ACHN (cell line): ENCODE measurements around the gene RAB3GAP1.
"Not testable (repeated sequence)": the region's sequence is repeated elsewhere in the genome, so short reads cannot be mapped to it uniquely, and the experiment has no call there.

ENCODE experiments used
- DNase-seq: peaks from one replicate; pipeline ENCODE4 v3.0.0-alpha.2; 2015
- in situ Hi-C: cut with HindIII; loops from 2 replicates; pipeline ENCODE4 v1.10.0; 2017; ENCODE audit warnings: low sequenced_read_pairs, low pct_ligation_motif_present, low pct_unique_long_range_greater_than_20kb

RAB3GAP1 gene

DNA sequence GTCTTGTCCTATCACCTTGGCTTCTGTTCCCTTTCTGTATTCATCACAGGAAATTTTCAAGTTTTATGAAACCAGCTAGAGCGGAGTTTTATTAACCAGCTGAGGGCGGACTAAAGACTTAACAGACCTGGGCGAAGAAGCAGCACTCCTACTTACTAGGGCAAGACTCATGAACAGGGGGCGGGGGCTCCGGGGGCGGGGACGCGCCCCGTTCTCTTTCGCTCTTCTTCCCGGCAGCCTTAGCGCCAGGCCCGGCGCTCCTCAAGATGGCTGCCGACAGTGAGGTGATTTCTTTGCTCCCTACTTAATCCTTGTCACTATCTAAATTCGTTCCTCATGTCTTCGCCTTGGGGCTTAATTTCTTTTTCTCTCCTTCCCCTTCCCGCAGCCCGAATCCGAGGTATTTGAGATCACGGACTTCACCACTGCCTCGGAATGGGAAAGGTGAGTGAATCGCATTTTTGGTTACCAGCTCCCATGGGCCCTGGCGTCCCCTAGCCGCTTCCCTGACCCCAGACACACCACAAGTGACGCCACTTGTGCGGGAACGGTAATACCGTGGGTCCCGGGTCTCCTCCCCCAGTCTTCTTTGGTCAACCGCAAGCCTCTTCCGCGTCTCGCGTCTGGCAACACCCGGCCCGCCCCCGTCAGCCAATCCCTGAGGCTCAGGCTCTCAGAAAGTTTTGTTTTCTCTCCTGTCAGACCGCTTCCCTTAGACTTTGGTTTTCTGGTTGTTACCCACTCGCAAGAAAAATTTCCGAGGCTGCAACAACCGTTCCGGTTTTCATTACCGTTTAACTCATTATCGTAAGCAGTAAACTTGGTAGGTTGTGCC lies at the start of gene RAB3GAP1:
Gene RAB3GAP1, plus strand, starts transcription at position 251 of the 835 bp plus-strand sequence. Its CDS starts 16 bp downstream, at position 267.
- in situ Hi-C loops: no loop called here
- DNase-seq: peak; percentile 91

- in situ Hi-C loops: no loop called here
These were observed 49.3 kb upstream of the RAB3GAP1 start for GRCh38 chr2:135002836-135003235.

GRCh38 chr2:135004005-135004746 lies 47.9 kb upstream of the RAB3GAP1 start:
- DNase-seq: peak; percentile 71
- in situ Hi-C loops: no loop called here

More at GRCh38 chr2:135002836-135003235, 49.3 kb upstream of the RAB3GAP1 start:
- no peak for DNase-seq

DNA sequence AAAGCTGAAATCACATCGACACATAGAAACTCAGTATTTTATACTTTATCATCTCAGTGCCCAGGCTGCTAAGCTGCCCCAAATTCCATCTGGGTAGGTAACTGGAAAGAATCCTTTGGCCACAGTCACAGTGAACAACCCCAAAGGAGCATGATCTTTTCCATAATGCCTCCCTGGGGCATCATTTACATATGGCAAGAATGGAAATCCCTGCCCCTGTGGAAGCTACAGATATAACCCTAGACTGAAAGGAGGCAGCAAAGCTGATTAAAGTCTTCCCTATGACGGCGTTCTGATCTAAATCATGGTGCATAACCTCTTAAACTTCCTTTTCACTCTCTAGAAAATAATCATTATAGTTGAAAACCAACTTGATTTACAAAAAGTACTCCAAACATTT lies 46.3 kb upstream of the RAB3GAP1 start:
- in situ Hi-C loops: no loop called here
- DNase-seq: no peak

- in situ Hi-C loops: no loop called here
- no peak for DNase-seq
These were observed 42.8 kb upstream of the RAB3GAP1 start for GRCh38 chr2:135009339-135009738.

- DNase-seq: no peak
- in situ Hi-C loops: no loop called here
These were observed 41.7 kb upstream of the RAB3GAP1 start for GRCh38 chr2:135010200-135010942.

DNA sequence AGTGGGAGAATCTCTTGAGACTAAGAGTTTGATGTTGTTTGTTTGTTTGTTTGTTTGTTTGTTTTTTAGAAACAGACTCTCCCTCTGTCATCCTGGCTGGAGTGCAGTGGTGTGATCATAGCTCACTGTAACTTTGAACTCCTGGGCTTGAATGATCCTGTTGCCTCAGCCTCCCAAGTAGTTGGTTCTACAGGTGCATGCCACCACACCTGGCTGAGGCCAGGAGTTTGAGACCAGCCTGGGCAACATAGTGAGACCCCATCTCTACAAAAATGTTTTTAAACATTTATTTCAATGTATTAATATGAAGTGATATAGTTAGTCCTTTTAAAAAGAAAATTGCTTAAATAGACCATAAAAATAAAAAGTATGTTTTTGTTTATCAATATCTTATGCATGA lies 40.5 kb upstream of the RAB3GAP1 start:
- no peak for DNase-seq
- in situ Hi-C loops: no loop called here

GRCh38 chr2:135021618-135022017 lies 30.5 kb upstream of the RAB3GAP1 start:
- no peak for DNase-seq
- in situ Hi-C loops: no loop called here

- DNase-seq: no peak
- in situ Hi-C loops: no loop called here
These were observed 28.9 kb upstream of the RAB3GAP1 start for GRCh38 chr2:135022952-135023880.

DNA sequence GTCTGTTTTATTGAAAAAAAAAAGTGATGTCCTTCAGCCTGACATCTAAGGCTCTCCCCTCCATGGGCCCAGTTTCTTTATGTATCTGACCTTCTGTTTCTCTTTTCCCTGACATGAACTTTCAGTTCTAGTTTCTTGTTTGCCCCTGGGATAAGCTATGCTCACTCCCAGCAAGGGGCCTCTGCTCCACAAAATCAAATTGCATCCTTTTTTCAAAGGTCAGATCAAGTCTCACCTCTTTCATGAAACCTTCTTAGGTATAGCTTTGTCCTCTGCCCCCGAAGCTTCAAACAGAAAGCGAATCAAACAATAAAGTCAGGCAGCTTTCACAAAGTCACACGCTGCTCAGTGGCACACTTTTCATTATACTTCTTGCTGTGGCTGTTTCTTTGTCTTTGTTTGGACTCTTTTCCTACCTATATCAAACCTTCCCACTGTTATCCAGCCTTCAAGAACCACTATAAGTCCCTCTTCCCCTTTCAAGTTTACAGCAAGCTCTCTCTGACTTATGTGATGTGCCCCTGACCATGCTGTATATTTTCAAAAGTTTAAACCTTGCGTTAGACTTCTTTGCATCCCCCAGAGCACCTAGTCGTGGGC lies 28.1 kb upstream of the RAB3GAP1 start:
- in situ Hi-C loops: no loop called here
- DNase-seq: no peak

DNA sequence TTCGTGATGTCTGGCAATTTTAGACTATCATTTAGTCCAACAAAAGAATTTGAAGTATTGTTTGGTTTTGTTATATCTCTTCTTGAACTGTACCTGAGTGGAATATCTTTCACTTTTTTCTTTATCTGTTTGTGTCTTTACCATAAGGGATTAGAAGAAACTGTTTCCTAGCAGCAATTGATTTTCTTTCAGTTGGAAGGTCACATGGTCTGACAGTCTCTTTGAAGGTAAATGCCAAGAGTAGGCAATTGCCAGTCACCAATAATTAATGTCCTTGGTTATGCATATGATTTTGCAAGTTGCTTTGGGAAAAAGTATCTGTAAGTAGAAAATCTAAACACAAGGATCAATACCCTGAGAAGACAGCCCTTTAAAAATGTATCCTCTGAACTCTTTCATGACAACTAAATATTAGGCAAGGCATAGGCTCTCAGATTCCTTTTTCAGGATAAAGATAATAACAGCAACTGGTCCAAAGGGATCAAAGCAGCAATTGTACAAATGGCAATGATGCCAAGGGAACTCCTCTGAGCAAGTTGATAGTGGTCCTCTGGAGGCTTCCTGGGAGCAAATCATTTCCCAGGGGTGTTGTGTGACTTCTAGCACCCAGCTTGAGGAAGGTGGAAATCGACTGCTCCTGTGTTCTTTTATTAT lies 22.5 kb upstream of the RAB3GAP1 start:
- no peak for DNase-seq
- in situ Hi-C loops: no loop called here

DNA sequence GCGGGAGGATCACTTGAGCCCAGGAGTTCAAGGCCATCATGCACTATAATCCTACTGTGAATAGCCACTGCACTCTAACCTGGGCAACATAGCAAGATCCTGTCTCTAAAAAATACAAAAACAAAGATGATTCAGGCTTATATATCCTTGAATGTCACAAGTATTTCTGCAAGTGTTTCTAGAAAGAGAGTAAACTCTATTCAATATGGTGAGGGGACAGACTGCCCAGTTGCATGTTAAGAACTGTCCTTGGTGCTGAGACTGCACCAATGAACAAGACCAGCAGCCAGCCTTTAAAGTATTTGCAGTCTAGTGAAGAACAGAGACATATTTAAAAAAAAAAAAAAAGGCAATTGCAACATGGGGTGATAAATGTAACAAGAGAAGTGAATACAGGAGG lies 21.3 kb upstream of the RAB3GAP1 start:
- in situ Hi-C loops: no loop called here
- DNase-seq: peak; percentile 43

DNA sequence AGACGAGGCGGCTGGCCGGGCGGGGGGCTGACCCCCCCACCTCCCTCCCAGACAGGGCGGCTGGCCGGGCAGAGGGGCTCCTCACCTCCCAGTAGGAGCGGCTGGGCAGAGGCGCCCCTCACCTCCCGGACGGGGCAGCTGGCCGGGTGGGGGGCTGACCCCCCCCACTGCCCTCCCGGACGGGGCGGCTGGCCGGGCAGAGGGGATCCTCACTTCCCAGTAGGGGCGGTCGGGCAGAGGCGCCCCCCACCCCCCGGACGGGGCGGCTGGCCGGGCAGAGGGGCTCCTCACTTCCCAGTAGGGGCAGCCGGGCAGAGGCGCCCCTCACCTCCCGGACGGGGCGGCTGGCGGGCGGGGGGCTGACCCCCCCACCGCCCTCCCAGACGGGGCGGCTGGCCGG lies 18.9 kb upstream of the RAB3GAP1 start:
- in situ Hi-C loops, DNase-seq: not testable (repeated sequence)

- no peak for DNase-seq
- in situ Hi-C loops: no loop called here
These were observed 14.3 kb upstream of the RAB3GAP1 start for GRCh38 chr2:135037831-135038230.

DNA sequence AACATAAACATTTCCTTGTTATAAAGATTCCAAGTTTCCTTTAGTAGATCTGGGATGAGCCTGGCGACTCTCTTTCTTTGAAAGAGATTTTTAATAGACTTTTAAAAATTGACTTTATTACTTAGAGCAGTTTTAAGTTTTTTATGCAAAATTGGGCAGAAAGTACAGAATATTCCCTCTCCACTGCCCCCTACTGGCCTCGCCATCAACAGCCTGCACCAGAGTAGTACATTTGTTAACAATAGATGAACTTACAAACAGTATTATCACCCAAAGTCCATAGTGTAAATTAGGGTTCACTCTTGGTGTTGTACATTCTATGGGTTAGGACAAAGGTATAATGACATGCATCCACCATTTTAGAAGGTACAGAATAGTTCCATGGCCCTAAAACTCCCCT lies 8.7 kb upstream of the RAB3GAP1 start:
- no peak for DNase-seq
- in situ Hi-C loops: no loop called here

- DNase-seq: no peak
- in situ Hi-C loops: no loop called here
These were observed 4.8 kb upstream of the RAB3GAP1 start, which contains the start of gene MAP3K19 for GRCh38 chr2:135047300-135047699. TSS of gene MAP3K19 (minus strand) at chr2:135047447. CDS start at chr2:135024647, 22,800 bp downstream.

DNA sequence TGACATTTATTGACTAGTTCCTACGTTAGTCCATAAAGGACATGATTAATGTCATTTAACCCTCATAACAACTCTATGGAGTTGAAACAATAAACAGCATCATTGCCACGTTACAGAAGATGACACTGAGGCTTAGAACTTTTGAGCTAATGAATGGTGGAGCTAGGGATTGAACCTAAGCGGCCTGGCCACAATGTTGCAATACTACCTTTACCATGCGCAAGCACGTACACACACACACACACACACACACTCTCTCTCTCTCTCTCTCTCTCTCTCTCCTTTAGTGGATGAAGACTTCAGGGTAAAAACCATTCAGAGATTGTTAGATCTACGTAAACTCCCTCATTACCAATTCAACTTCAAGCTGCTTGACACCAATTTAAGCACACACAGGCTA lies 4.0 kb upstream of the RAB3GAP1 start:
- in situ Hi-C loops: no loop called here
- no peak for DNase-seq
